Activated CD8-positive, alpha-beta T cell treated with anti-CD3 and anti-CD28 coated beads for 36 hours (primary cell): ENCODE data around the gene KIF18B. TPM values are rescaled to one million over a fixed set of nuclear protein-coding genes. Genes with fewer than 3 reads are reported as not detected.

ENCODE experiments used
- ATAC-seq: fragments of 200-7000 bp; cut with Tn5 transposase; one replicate; pipeline ENCODE4 v1.10.0; 2021; ENCODE audit warnings: mild to moderate bottlenecking, moderate library complexity
- CTCF ChIA-PET: fragments of 350-600 bp; sonication (Branson Sonifier 250); formaldehyde crosslinking; loops from one replicate; lab custom pipeline; 2021; ENCODE audit warnings: antibody characterized with exemption; lab: Charles Lee
- POLR2A ChIA-PET: fragments of 350-600 bp; sonication (Branson Sonifier 250); formaldehyde crosslinking; loops from one replicate; lab custom pipeline; 2021; ENCODE audit warnings: antibody characterized with exemption; lab: Charles Lee
- DNase-seq: peaks from one replicate; pipeline ENCODE4 v3.0.0-alpha.2; 2020
- H3K27ac Mint-ChIP-seq: one replicate; pipeline ENCODE4 v1.8.0; 2021; ENCODE audit warnings: mild to moderate bottlenecking, mixed read lengths
- H3K27me3 Mint-ChIP-seq: one replicate; pipeline ENCODE4 v1.8.0; 2021; ENCODE audit warnings: mixed read lengths
- H3K36me3 Mint-ChIP-seq: one replicate; pipeline ENCODE4 v1.8.0; 2021; ENCODE audit warnings: low read depth, mixed read lengths
- H3K4me1 Mint-ChIP-seq: one replicate; pipeline ENCODE4 v1.8.0; 2021; ENCODE audit warnings: low read depth, mixed read lengths
- H3K4me3 Mint-ChIP-seq: one replicate; pipeline ENCODE4 v1.8.0; 2021; ENCODE audit warnings: mild to moderate bottlenecking, moderate library complexity, mixed read lengths
- H3K9me3 Mint-ChIP-seq: one replicate; pipeline ENCODE4 v1.8.0; 2021; ENCODE audit warnings: mixed read lengths
- CTCF ChIP-seq: fragments of 200-600 bp; IDR thresholded peaks from one replicate; pipeline ENCODE4 v1.8.0; 2022; ENCODE audit warnings: antibody characterized with exemption, mild to moderate bottlenecking
- intact Hi-C: fragments of 100-400 bp; cut with micrococcal nuclease; formaldehyde crosslinking; loops from one replicate; pipeline ENCODE4 v1.10.0; 2022
- total RNA-seq, 2 experiments: library from RNA; stranded (reverse); gene quantifications; one replicate each; pipeline ENCODE4 v1.2.3, GENCODE V29; 2021

KIF18B gene
- total RNA-seq, 2 experiments from 2014 or later, result 38.1 to 40.3 TPM

- no peak for TF ChIP-seq CTCF
- ChIA-PET POLR2A (interaction anchor here (1.1 to 1.4 kb wide), 2 partner anchors 20 to 27 kb away, joined by 3 to 4 read pairs; partner anchors contain the start of genes EFTUD2 and KIF18B), CTCF (interaction anchor here (1.6 to 2.7 kb wide), 2 partner anchors 95 to 172 kb away, joined by 4 to 13 read pairs; no protein-coding TSS in a partner anchor)
- no peak overlapping the region for H3K27ac Mint-ChIP-seq
- intact Hi-C loops, result no loop called here
- peaks cover 3% of the 10 kb centered on the region for H3K27me3 Mint-ChIP-seq
- H3K9me3 Mint-ChIP-seq, result no peaks in the 10 kb centered on the region
- ATAC-seq (no peak), DNase-seq (no peak)
- H3K4me3 Mint-ChIP-seq, result no peak overlapping the region
- H3K4me1 Mint-ChIP-seq, result no peaks in the 10 kb centered on the region
- peaks cover 19% of the 10 kb centered on the region for H3K36me3 Mint-ChIP-seq
Measured at GRCh38 chr17:44926821-44927525, 20.6 kb downstream of the KIF18B start.

GRCh38 chr17:44925731-44926697, 21.6 kb downstream of the KIF18B start:
- DNase-seq, result no peak

GRCh38 chr17:44924107-44924544, 23.4 kb downstream of the KIF18B start:
- Mint-ChIP-seq H3K4me3 (no peak overlapping the region), H3K36me3 (peaks cover 19% of the 10 kb centered on the region), H3K27me3 (peaks cover 12% of the 10 kb centered on the region), H3K9me3 (no peaks in the 10 kb centered on the region), H3K27ac (no peak overlapping the region), H3K4me1 (peaks cover 4% of the 10 kb centered on the region)
- no peak for DNase-seq
- ATAC-seq, result no peak
- intact Hi-C loops, result loop anchor here (5.0 kb wide), 1 partner anchor 98 kb away; no protein-coding TSS in a partner anchor
- ChIA-PET POLR2A (interaction anchor here (1.8 kb wide), 1 partner anchor 8 kb away, joined by 6 read pairs; no protein-coding TSS in a partner anchor), CTCF (interaction anchor here (1.7 to 7.4 kb wide), 2 partner anchors 9 to 98 kb away, joined by 3 to 119 read pairs; no protein-coding TSS in a partner anchor)
- no peak for TF ChIP-seq CTCF

More at GRCh38 chr17:44925731-44926697, 21.6 kb downstream of the KIF18B start:
- H3K27me3 Mint-ChIP-seq, result peaks cover 7% of the 10 kb centered on the region
- H3K4me3 Mint-ChIP-seq, result no peak overlapping the region
- intact Hi-C loops, result no loop called here
- CTCF ChIA-PET, result interaction anchor here (0.9 to 2.7 kb wide), 3 partner anchors 94 to 173 kb away, joined by 4 to 13 read pairs (median 4); no protein-coding TSS in a partner anchor
- no peaks in the 10 kb centered on the region for H3K4me1 Mint-ChIP-seq
- ATAC-seq, result no peak
- POLR2A ChIA-PET, result interaction anchor here (1.4 kb wide), 1 partner anchor 26 kb away, joined by 4 read pairs; the partner anchor contains the start of gene EFTUD2
- no peak for TF ChIP-seq CTCF
- peaks cover 19% of the 10 kb centered on the region for H3K36me3 Mint-ChIP-seq
- no peaks in the 10 kb centered on the region for H3K9me3 Mint-ChIP-seq
- no peak overlapping the region for H3K27ac Mint-ChIP-seq

GRCh38 chr17:44922746-44923470, 24.7 kb downstream of the KIF18B start:
- ChIA-PET CTCF (interaction anchor here (1.5 to 7.4 kb wide), 4 partner anchors 10 to 147 kb away, joined by 3 to 119 read pairs (median 6); no protein-coding TSS in a partner anchor), POLR2A (interaction anchor here (1.8 to 3.8 kb wide), 2 partner anchors 9 to 97 kb away, joined by 6 to 21 read pairs; no protein-coding TSS in a partner anchor)
- ATAC-seq, result no peak
- no peak for TF ChIP-seq CTCF
- Mint-ChIP-seq H3K27ac (no peak overlapping the region), H3K4me3 (no peak overlapping the region), H3K36me3 (peaks cover 12% of the 10 kb centered on the region), H3K27me3 (peaks cover 12% of the 10 kb centered on the region), H3K4me1 (peaks cover 4% of the 10 kb centered on the region), H3K9me3 (no peaks in the 10 kb centered on the region)
- no peak for DNase-seq
- intact Hi-C loops, result loop anchor here (5.0 kb wide), 1 partner anchor 99 kb away; no protein-coding TSS in a partner anchor
